ENCODE measurements around the gene PTPRU. TPM values are rescaled to one million over a fixed set of nuclear protein-coding genes. Genes with fewer than 3 reads are reported as not detected.

The PTPRU gene
- polyA plus RNA-seq, 1 of the 3 experiments (the other 2 are of a cell fraction), result 3.5 TPM

DNA sequence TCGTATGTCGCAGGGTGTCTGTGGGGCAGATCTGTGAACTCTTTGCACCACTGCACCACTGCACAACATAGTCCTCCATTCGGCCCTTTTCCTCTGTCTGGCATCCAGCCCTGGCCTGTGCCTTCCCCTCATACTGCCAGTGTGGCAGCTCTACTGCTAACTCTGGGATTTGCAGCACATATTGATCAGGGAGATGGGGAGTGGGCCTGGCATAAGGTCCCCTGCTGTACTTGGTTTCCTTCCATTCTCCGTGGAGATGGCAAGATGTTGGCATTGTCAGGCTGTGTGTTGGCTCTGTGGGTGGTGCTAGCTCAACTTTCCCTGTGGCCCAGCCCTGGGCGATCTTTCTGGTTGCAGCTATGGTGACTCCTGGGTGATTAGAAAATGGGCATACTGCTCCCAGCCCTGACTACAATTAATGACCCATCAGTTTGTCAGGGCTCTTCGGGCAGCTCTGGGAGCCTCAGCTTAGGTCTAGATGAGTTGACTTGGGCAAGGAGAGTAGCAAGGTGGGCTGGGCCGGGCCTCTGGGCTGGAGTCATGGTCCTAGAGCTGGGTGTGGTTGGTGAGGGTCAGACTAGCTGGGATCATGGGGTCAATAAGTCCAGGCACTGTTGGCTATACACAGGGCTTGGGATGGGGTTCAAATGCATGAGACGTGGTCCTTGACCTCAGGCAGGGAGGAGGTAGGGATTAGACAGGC lies 11.4 kb downstream of the PTPRU start:
- DNase-seq, result no peak
- Histone ChIP-seq H3K4me2 (no peak overlapping the region), H2AFZ (ENCODE audit: low read depth) (no peak overlapping the region), H3K4me3 (ENCODE audit: low read depth in 2 of 2, low read length in 1 of 2) (no peak overlapping the region), H3K9me2 (no peaks in the 10 kb centered on the region), H3K79me2 (ENCODE audit: insufficient read depth) (no peaks in the 10 kb centered on the region), H3K36me3 (replicated peaks in 1 of 2; ENCODE audit: control insufficient read depth in 1 of 2, insufficient read depth in 2 of 2, low read length in 1 of 2) (no peaks in the 10 kb centered on the region), H3K9me3 (no peaks in the 10 kb centered on the region), H3K9ac (no peak overlapping the region), H3F3A (replicated peaks; ENCODE audit: insufficient read depth) (no peaks in the 10 kb centered on the region), H3K4me1 (ENCODE audit: control insufficient read depth in 1 of 2, insufficient read depth in 2 of 2, low read depth in 1 of 2, low read length in 1 of 2) (peaks cover 6 to 60% of the 10 kb centered on the region in 2 experiments; a peak in 2 of 4 replicates), H4K20me1 (ENCODE audit: insufficient read depth) (no peaks in the 10 kb centered on the region), H3K27me3 (ENCODE audit: insufficient read depth) (no peaks in the 10 kb centered on the region), H3K27ac (ENCODE audit: low read depth in 2 of 2, low read length in 1 of 2) (no peak overlapping the region)
- TF ChIP-seq, protein P1, sequence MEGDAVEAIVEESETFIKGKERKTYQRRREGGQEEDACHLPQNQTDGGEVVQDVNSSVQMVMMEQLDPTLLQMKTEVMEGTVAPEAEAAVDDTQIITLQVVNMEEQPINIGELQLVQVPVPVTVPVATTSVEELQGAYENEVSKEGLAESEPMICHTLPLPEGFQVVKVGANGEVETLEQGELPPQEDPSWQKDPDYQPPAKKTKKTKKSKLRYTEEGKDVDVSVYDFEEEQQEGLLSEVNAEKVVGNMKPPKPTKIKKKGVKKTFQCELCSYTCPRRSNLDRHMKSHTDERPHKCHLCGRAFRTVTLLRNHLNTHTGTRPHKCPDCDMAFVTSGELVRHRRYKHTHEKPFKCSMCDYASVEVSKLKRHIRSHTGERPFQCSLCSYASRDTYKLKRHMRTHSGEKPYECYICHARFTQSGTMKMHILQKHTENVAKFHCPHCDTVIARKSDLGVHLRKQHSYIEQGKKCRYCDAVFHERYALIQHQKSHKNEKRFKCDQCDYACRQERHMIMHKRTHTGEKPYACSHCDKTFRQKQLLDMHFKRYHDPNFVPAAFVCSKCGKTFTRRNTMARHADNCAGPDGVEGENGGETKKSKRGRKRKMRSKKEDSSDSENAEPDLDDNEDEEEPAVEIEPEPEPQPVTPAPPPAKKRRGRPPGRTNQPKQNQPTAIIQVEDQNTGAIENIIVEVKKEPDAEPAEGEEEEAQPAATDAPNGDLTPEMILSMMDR (IDR thresholded peaks at IDR 0.05), result no peak
- TF ChIP-seq ZBTB33 (IDR thresholded peaks at IDR 0.05; ENCODE audit: borderline replicate concordance, low read depth), result no peak
- TF ChIP-seq RFX5 (IDR thresholded peaks at IDR 0.05; ENCODE audit: low read length), result no peak
- TF ChIP-seq FOXM1 (IDR thresholded peaks at IDR 0.05; ENCODE audit: low read depth), result no peak
- no peak for TF ChIP-seq GABPA (IDR thresholded peaks at IDR 0.05; ENCODE audit: low read depth)
- TF ChIP-seq SMC3 (IDR thresholded peaks at IDR 0.05; ENCODE audit: low read depth, low read length), result no peak
- CTCF ChIA-PET, result interaction anchor here (0.7 to 5.1 kb wide), 6 partner anchors 11 to 864 kb away, joined by 3 to 23 read pairs (median 4); partner anchors contain the start of gene PTPRU
- POLR2A ChIA-PET, result no interaction called here
- 56% methylated on average over 8 of the region's 8 CpGs for WGBS (ENCODE audit: low lambda C conversion rate)

GRCh38 chr1:29248409-29248808 lies 12.1 kb downstream of the PTPRU start:
- Histone ChIP-seq H3K4me3 (ENCODE audit: low read depth in 2 of 2, low read length in 1 of 2) (no peak overlapping the region), H3K9me3 (no peaks in the 10 kb centered on the region), H3K4me2 (no peak overlapping the region), H3K27ac (ENCODE audit: low read depth in 2 of 2, low read length in 1 of 2) (no peak overlapping the region), H3F3A (replicated peaks; ENCODE audit: insufficient read depth) (no peaks in the 10 kb centered on the region), H3K79me2 (ENCODE audit: insufficient read depth) (no peaks in the 10 kb centered on the region), H3K36me3 (replicated peaks in 1 of 2; ENCODE audit: control insufficient read depth in 1 of 2, insufficient read depth in 2 of 2, low read length in 1 of 2) (no peaks in the 10 kb centered on the region), H3K9me2 (no peaks in the 10 kb centered on the region), H4K20me1 (ENCODE audit: insufficient read depth) (no peaks in the 10 kb centered on the region), H3K4me1 (ENCODE audit: control insufficient read depth in 1 of 2, insufficient read depth in 2 of 2, low read depth in 1 of 2, low read length in 1 of 2) (peaks cover 4 to 57% of the 10 kb centered on the region in 2 experiments; a peak in 2 of 4 replicates), H3K9ac (no peak overlapping the region), H3K27me3 (ENCODE audit: insufficient read depth) (no peaks in the 10 kb centered on the region), H2AFZ (ENCODE audit: low read depth) (no peak overlapping the region)
- POLR2A ChIA-PET, result no interaction called here
- no peak for DNase-seq
- 61% methylated on average over 2 of the region's 2 CpGs for WGBS (ENCODE audit: low lambda C conversion rate)
- CTCF ChIA-PET, result no interaction called here
- no peak for TF ChIP-seq SMC3 (IDR thresholded peaks at IDR 0.05; ENCODE audit: low read depth, low read length)
- no peak for TF ChIP-seq POLR2AphosphoS5 (IDR thresholded peaks at IDR 0.05; ENCODE audit: low read depth, low read length)
- no peak for TF ChIP-seq NFIC (IDR thresholded peaks at IDR 0.05; ENCODE audit: borderline replicate concordance)
- no peak for TF ChIP-seq FOXM1 (IDR thresholded peaks at IDR 0.05; ENCODE audit: low read depth)
- TF ChIP-seq, protein P2, sequence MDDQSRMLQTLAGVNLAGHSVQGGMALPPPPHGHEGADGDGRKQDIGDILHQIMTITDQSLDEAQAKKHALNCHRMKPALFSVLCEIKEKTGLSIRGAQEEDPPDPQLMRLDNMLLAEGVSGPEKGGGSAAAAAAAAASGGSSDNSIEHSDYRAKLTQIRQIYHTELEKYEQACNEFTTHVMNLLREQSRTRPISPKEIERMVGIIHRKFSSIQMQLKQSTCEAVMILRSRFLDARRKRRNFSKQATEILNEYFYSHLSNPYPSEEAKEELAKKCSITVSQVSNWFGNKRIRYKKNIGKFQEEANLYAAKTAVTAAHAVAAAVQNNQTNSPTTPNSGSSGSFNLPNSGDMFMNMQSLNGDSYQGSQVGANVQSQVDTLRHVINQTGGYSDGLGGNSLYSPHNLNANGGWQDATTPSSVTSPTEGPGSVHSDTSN (IDR thresholded peaks at IDR 0.05), result no peak
- TF ChIP-seq ELF1 (IDR thresholded peaks at IDR 0.05), result no peak
- TF ChIP-seq RAD21 (IDR thresholded peaks at IDR 0.05; ENCODE audit: low read length), result no peak
- no peak for TF ChIP-seq ZBTB33 (IDR thresholded peaks at IDR 0.05; ENCODE audit: borderline replicate concordance, low read depth)
- no peak for TF ChIP-seq GATA2 (CRISPR knock-in tag; IDR thresholded peaks at IDR 0.05)
- TF ChIP-seq TAF1 (IDR thresholded peaks at IDR 0.05; ENCODE audit: borderline replicate concordance, low read depth, low read length), result no peak
- no peak for TF ChIP-seq FOSL2 (IDR thresholded peaks at IDR 0.05; ENCODE audit: borderline replicate concordance, low read depth)
- TF ChIP-seq JUND (IDR thresholded peaks at IDR 0.05), result no peak
- TF ChIP-seq EP300 (IDR thresholded peaks at IDR 0.05; ENCODE audit: borderline replicate concordance in 1 of 2, low read depth in 1 of 2, low read length in 1 of 2), result no peak
- no peak for TF ChIP-seq FOXJ3 (CRISPR knock-in tag; IDR thresholded peaks at IDR 0.05)
- no peak for TF ChIP-seq RFX5 (IDR thresholded peaks at IDR 0.05; ENCODE audit: low read length)

Data from SK-N-SH (cell line).